Measurements from ENCODE around the gene AMDHD1.

DNA sequence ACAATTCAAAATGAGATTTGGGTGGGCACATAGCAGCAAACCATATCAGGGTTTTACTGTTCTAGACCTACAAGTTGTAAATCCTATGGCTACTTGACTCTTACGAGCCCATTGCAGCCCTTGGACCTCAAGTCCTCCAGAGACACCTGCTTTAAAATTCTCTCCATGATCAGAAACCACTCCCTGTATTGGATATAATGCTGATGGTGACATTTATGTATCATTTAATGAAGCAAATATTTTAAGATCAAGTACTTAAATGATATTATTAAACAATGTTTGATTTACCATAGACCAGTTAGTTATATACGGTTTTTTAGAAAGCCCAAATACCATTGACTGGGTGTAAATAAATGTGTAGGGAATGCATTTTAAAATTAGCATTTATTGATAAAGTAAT lies 24.2 kb downstream of the AMDHD1 start:
- TF ChIP-seq POLR2AphosphoS5 (IDR thresholded peaks at IDR 0.05; ENCODE audit: low read depth, low read length) (no peak), TAF1 (IDR thresholded peaks at IDR 0.05; ENCODE audit: borderline replicate concordance, low read depth, low read length) (no peak), POLR2A (IDR thresholded peaks at IDR 0.05; ENCODE audit: low read depth, low read length) (no peak)

Measured in GM12892 (cell line).